ENCODE results near the gene VGLL3.

Gene VGLL3

GRCh38 chr3:86949850-86950249 is 41.1 kb downstream of the VGLL3 start:
- DNase-seq (ENCODE audit: low spot score) = no peak

DNA sequence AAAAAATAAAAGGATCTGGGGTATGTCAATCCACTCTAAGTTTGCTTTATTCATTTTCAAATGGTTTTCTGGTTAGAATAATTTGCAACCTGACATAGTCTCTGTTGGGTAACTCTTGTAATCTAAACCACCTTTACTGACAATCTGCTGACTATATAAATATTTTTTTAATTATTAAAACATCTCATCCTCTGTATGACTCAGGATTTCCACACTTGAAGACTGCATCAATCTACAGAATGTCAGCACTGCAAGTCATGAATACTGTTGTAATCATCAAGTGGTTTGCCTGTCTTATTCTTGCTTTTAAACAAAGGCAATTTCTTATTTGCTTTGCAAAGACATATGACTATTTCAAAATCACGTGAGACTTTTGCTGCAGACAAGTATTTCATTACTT is 42.1 kb downstream of the VGLL3 start:
- no peak for DNase-seq (ENCODE audit: low spot score)

DNA sequence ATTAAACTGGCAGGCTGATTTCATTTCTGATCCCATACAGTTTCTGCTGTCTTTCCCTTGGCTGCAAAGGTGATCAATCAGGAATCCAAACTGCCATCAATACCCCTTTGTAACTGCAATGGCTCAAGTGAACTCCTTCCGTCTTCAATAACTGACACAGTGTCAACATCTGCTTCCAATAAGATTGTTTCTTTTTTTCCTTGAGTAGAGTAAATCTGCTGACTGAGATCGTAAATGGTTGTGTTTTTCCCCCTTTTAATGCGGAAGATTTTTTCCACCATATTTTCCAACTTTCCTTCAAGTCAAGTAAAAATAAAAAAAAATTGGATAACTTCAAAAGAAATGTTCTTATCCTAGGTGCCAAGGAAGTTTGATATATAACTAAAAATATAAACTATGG is 48.7 kb downstream of the VGLL3 start:
- no peak for DNase-seq (ENCODE audit: low spot score)

DNA sequence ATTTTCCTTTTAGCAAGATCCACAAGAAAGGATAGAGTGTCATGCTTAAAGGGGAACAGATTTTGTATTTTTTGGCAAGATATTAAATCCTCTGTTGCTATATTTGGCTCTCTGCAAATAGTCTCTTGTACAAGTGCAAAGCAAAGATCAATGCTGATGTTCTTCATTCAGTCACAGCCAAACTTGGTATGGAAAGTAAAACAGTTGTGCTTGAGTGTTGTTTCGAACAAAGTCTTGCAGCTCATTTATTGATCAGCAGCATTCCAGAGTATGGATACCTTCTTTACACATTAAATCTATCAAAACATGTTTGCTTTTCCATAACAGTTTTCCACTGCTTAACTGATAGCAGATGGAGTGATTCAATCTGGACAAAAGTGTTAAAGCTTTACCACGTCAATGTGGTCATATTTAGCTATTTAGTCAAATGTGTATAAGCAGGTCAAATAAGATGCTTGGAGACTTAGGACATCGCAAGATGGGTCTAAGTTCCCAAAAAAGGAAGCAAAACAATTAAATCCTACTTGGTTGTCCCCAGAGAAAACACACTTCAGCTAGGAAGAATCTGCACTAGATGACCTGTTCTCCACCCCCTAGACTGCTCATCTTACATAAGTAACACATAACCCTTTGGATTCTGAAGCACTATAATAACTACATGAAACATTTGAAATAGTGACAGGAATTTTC is 52.4 kb downstream of the VGLL3 start:
- no peak for DNase-seq (ENCODE audit: low spot score)

DNA sequence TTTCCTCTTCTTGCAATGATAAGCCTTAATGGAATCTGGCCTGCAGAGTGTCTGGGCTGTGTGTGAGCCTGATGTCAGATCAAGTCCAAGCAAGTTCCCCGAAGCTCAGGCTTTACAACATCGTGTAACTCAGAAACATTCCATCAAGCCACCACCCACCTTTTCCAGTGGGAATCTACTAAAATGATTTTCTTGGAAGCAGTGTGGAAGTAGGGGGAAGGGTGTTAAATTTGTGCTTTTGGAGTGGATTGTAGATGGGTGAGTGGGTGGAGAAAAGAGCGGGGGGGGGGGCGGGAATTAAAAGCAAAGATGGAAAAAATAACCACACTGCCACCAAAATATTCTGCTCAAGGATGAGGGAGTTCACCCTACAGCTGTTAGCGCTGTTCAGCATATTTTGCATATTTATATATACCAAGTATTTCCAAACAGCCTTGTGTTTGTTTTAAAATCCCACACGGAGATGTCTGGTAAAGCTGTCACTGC is 53.6 kb downstream of the VGLL3 start:
- no peak for DNase-seq (ENCODE audit: low spot score)

DNA sequence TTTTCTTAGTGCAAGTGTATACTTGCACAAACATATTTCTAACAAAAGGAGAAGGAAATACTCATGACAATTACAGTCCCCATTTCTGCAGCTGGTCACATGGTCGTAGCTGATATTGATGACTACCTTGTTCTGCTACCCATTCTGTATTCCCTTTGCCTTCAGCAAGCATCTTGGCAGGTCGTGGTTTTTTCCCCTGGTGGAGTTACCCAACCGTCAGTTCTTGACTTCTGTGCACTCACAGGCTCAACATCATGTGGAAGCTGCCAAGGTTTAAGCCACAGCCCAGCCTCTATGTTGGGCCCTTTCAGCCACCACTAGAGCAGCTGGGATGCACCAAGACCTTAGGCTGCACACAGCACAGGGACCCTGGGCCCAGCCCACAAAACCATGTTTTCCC is 56.1 kb downstream of the VGLL3 start:
- DNase-seq (ENCODE audit: low spot score) = no peak

- DNase-seq (ENCODE audit: low spot score) = no peak
These were observed 60.1 kb downstream of the VGLL3 start for GRCh38 chr3:86930831-86931230.

DNA sequence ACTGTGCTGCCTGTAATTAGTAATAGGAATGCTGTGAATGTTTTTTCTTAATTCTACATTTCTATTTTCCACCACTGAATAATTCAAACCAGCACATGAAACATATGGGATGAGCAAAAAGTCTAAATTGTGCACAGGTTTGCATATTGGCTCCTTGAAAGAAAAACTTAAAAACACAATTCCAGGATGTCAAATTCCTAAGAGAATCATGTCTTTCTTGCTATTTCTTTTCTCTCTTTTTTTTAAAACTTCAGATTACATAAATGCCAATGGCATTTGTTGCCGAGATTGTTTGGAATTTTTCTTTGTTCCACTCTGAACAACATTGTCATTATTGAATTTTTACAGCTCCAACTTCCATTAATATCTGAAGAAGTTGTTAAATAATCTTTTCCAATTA is 60.8 kb downstream of the VGLL3 start:
- DNase-seq (ENCODE audit: low spot score) = no peak

DNA sequence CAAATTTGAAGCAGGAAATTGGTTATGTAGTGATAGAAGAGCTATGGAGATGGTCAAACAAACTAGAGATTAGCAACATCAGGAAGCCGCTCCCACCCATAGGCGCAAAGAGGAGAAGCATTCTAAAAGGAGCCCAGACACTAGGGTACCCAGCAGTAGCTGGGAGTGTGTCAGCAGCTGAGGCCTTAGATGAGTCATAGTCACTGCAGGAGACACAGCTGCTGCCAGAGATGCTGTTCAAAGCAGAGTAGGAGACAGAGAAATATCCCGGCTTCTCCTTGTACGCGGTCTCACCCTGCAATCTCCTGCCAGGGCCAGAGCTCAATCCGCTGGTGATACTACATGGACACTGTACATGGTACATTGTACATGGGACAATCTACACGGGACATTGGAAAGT is 61.9 kb downstream of the VGLL3 start:
- DNase-seq (ENCODE audit: low spot score) = no peak

GRCh38 chr3:86923071-86923491 is 67.9 kb downstream of the VGLL3 start:
- DNase-seq (ENCODE audit: low spot score) = no peak

- DNase-seq (ENCODE audit: low spot score) = no peak
These were observed 68.8 kb downstream of the VGLL3 start for GRCh38 chr3:86921971-86922680.

DNA sequence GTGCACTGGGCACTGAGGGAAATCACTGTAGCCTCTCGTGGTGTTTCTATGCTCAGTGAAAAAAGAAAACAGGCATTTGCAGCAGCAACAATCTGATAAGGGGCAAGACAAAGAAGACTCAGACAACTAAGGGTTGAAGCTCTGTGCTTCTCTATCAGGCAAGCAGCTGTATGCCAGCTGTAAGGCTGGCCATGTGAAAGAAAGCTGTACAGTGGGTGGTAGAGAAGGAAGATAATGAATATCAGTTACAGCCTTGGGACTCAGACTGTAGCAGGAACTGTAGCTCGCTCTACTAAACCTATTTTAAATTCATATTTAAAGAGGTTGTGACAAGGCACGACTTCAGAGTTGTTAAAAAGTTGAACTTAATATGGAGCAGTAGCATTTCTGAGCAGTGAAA is 76.3 kb downstream of the VGLL3 start:
- no peak for DNase-seq (ENCODE audit: low spot score)

GRCh38 chr3:86913160-86913559 is 77.8 kb downstream of the VGLL3 start:
- DNase-seq (ENCODE audit: low spot score) = no peak

- DNase-seq (ENCODE audit: low spot score) = no peak
These were observed 95.7 kb downstream of the VGLL3 start for GRCh38 chr3:86895202-86895601.

DNA sequence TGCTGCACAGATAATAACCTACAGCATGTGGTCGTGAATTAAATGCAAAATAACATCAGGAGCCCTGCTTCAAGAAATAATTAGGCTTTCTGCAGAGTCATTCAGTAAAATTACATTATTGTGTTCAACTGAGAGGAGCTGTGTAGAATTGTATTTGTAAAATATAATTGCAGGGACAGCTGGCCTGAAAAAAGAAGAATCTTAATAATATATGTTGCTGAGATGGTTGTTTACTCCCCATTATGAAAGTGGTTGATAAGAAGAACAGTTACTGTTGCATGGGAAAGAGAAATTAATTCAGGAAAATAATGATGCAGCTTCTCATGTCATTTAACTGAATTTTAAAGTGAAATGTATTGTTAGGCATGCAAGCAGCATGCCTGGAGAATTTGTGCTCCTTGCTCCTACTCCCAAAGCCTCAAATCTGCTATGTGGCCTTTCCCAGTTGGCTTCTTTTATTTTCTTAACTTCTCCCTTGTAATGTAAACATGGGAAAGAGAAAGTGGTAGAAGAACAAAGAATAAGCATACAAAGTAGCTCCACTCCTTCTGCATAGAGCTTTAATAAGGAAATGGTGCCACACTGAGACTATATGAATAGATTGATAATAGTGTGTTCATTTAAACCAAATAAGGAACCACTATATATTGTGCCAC is 100.1 kb downstream of the VGLL3 start:
- DNase-seq (ENCODE audit: low spot score) = no peak

All from D341Med (cell line).